K562 (cell line): ENCODE measurements around the gene SFMBT2. TPM values are rescaled to one million over a fixed set of nuclear protein-coding genes. Genes with fewer than 3 reads are reported as not detected.
A peak's percentile ranks its signal among the peaks of the same experiment; 100 is the strongest.

Experiments used
- BRD9 ChIP-seq: fragments of 450-650 bp; IDR thresholded peaks from 2 replicates; pipeline ENCODE4 v1.6.1; 2018; ENCODE audit warnings: low read depth; ENCODE audit not compliant: partially characterized antibody
- ETV1 ChIP-seq: fragments of 450-650 bp; conservative IDR thresholded peaks from 2 replicates; pipeline ENCODE4 v1.6.1; 2016; ENCODE audit warnings: missing genetic modification characterization, control low read depth, low read depth, missing compliant biosample characterization
- FOXK2 ChIP-seq, 2 experiments: fragments of 450-650 bp; IDR thresholded peaks in 1 of 2; conservative IDR thresholded peaks in 1 of 2; 2 replicates each; pipeline ENCODE4 v1.6.1; 2016; ENCODE audit warnings: low read depth in 2 of 2, mild to moderate bottlenecking in 1 of 2
- GATAD2B ChIP-seq: fragments of 450-650 bp; IDR thresholded peaks from 2 replicates; pipeline ENCODE4 v1.6.1; 2017; ENCODE audit warnings: mild to moderate bottlenecking, borderline replicate concordance
- HNRNPL ChIP-seq: fragments of 200-400 bp; formaldehyde crosslinking; IDR thresholded peaks from 2 replicates; pipeline ENCODE4 v1.6.1; 2017; ENCODE audit warnings: low read depth, mild to moderate bottlenecking, low read length
- HSF4 ChIP-seq: fragments of 250-450 bp; sonication (Bioruptor Pico); IDR thresholded peaks from 2 replicates; pipeline ENCODE4 v2.1.2; 2022; ENCODE audit warnings: mild to moderate bottlenecking, moderate library complexity, borderline replicate concordance
- MTA2 ChIP-seq: fragments of 450-650 bp; IDR thresholded peaks from 2 replicates; pipeline ENCODE4 v1.6.1; 2016; ENCODE audit warnings: low read depth
- NFXL1 ChIP-seq: fragments of 450-650 bp; formaldehyde crosslinking; IDR thresholded peaks from 2 replicates; pipeline ENCODE4 v1.4.0; 2021; ENCODE audit warnings: mild to moderate bottlenecking
- NR2F6 ChIP-seq: fragments of 450-650 bp; formaldehyde crosslinking; IDR thresholded peaks from 2 replicates; pipeline ENCODE4 v1.4.0; 2020; ENCODE audit warnings: mild to moderate bottlenecking
- PCBP1 ChIP-seq: fragments of 200-400 bp; formaldehyde crosslinking; IDR thresholded peaks from 2 replicates; pipeline ENCODE4 v1.6.1; 2018; ENCODE audit warnings: mild to moderate bottlenecking, low read depth, low read length; ENCODE audit not compliant: poor library complexity, severe bottlenecking
- PHB ChIP-seq: fragments of 250-450 bp; sonication (Bioruptor Pico); IDR thresholded peaks from 2 replicates; pipeline ENCODE4 v1.5.0; 2021
- RBBP5 ChIP-seq: fragments of 200-600 bp; sonication (generic); IDR thresholded peaks from 2 replicates; pipeline ENCODE4 v1.6.1; 2012; ENCODE audit warnings: borderline replicate concordance, mild to moderate bottlenecking, low read length, control low read depth, inconsistent platforms; ENCODE audit not compliant: insufficient read depth, poor library complexity, severe bottlenecking
- REST ChIP-seq, 2 experiments: fragments of 450-650 bp; formaldehyde crosslinking in 1 of 2; IDR thresholded peaks; 2 replicates each; pipeline versions ENCODE4 v1.4.0 to v1.6.1; 2014 to 2020; ENCODE audit warnings: mild to moderate bottlenecking in 2 of 2, borderline replicate concordance in 1 of 2, low read depth in 1 of 2
- SETDB1 ChIP-seq: IDR thresholded peaks from one replicate; pipeline ENCODE4 v1.6.1; 2012; ENCODE audit warnings: low read length, control low read depth, inconsistent platforms
- SMARCA4 ChIP-seq: fragments of 450-650 bp; IDR thresholded peaks from 2 replicates; pipeline ENCODE4 v1.6.1; 2016
- SNRNP70 ChIP-seq: fragments of 200-400 bp; formaldehyde crosslinking; optimal IDR thresholded peaks from 2 replicates; pipeline ENCODE3; 2017; ENCODE audit warnings: low read depth, low read length
- YBX1 ChIP-seq: fragments of 450-650 bp; IDR thresholded peaks from 2 replicates; pipeline ENCODE4 v1.7.1; 2016; ENCODE audit warnings: mild to moderate bottlenecking
- ZNF143 ChIP-seq: sonication (generic); formaldehyde crosslinking; IDR thresholded peaks from 2 replicates; pipeline ENCODE4 v1.9.0; 2022; ENCODE audit warnings: mild to moderate bottlenecking, missing genetic modification reagents
- ZNF324 ChIP-seq: fragments of 250-450 bp; sonication (Bioruptor Pico); IDR thresholded peaks from 2 replicates; pipeline ENCODE4 v1.4.0; 2020; ENCODE audit warnings: mild to moderate bottlenecking
- ZNF445 ChIP-seq: fragments of 250-450 bp; sonication (Bioruptor Pico); IDR thresholded peaks from 2 replicates; pipeline ENCODE4 v1.4.0; 2020; ENCODE audit warnings: low read depth, mild to moderate bottlenecking, moderate library complexity
- polyA plus RNA-seq, 8 experiments: library from polyadenylated mRNA; depleted of rRNA in 4 of 8; stranded (reverse) in 5 of 8; unstranded in 3 of 8; fragments of >200 nt; fragmentation: Nextera tagmentation in 2 of 8; fragmentation: Illumina TruSeq in 1 of 8; extraction: Ambion mirVana in 2 of 8; extraction: Trizol in 1 of 8; gene quantifications; 2 replicates each; pipeline versions ENCODE4 v1.2.1 to v1.2.3, GENCODE V29; 2011 to 2014; ENCODE audit warnings: inconsistent platforms in 1 of 8, missing spikeins in 1 of 8
- total RNA-seq, 7 experiments: library from RNA; depleted of rRNA in 6 of 7; stranded (reverse); fragments of >200 nt in 6 of 7; fragmentation: Illumina TruSeq in 2 of 7; extraction: Trizol in 2 of 7; gene quantifications; 2 replicates each; pipeline versions ENCODE4 v1.2.1 to v1.2.3, GENCODE V29; 2011 to 2021; ENCODE audit warnings: low replicate concordance in 1 of 7
- TF ChIP-seq, protein P1 (sequence below): sonication (generic); formaldehyde crosslinking; IDR thresholded peaks from 2 replicates; pipeline ENCODE4 v1.9.0; 2022; ENCODE audit warnings: mild to moderate bottlenecking, missing genetic modification reagents
- TF ChIP-seq, protein P2 (sequence below): fragments of 250-450 bp; sonication (Bioruptor Pico); IDR thresholded peaks from 2 replicates; pipeline ENCODE4 v1.8.0; 2022; ENCODE audit warnings: inconsistent platforms, mild to moderate bottlenecking, moderate library complexity, borderline replicate concordance

SFMBT2 gene
- total and polyA plus RNA-seq, 9 of the 15 experiments (the other 6 are each of a cell fraction or from before 2014, with no cell fraction given) = 1.2 to 13.6 (median 7.6) TPM

DNA sequence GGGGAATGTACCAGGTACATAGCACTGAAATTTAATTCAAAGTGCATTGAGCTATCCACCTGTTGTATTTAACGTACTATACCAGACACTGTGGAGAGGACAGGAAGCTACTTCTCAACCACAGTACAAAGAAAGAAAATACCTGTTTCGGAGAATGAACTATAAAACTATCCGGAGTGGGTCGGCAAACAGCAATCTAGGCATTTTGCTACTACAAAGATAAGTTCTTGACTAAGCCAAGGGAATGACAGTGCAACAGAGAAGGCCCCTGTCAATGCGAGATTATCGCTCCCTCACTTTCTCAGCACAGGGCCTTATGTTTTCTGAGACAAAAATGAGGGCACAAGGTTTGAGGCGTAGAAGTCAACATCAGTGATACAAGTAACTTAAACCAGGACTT is 27.4 kb downstream of the SFMBT2 start (continued):
- no peak for TF ChIP-seq REST (IDR thresholded peaks at IDR 0.05; ENCODE audit: borderline replicate concordance)
- no peak for TF ChIP-seq REST (CRISPR knock-in tag; IDR thresholded peaks at IDR 0.05; ENCODE audit: low read depth)
- no peak for TF ChIP-seq PHB (CRISPR knock-in tag)
- TF ChIP-seq ZNF445 (CRISPR knock-in tag) = no peak
- TF ChIP-seq MTA2 = peak; percentile 49
- TF ChIP-seq BRD9 = no peak
- TF ChIP-seq, protein P1, sequence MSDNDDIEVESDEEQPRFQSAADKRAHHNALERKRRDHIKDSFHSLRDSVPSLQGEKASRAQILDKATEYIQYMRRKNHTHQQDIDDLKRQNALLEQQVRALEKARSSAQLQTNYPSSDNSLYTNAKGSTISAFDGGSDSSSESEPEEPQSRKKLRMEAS (CRISPR knock-in tag) = no peak
- no peak for TF ChIP-seq RBBP5
- no peak; a peak in 1 of 4 replicates for TF ChIP-seq FOXK2 (conservative IDR thresholded peaks at IDR 0.05 in 1 of 2, IDR thresholded peaks at IDR 0.05 in 1 of 2; ENCODE audit: low read depth in 2 of 2)
- TF ChIP-seq PCBP1 = no peak
- no peak for TF ChIP-seq ZNF324 (CRISPR knock-in tag)
- TF ChIP-seq YBX1 = no peak
- TF ChIP-seq ZNF143 (CRISPR knock-in tag) = no peak
- no peak for TF ChIP-seq HNRNPL
- TF ChIP-seq NR2F6 = no peak
- TF ChIP-seq NFXL1 (CRISPR knock-in tag) = no peak
- no peak for TF ChIP-seq SNRNP70
- TF ChIP-seq ETV1 (tag) = no peak
- no peak for TF ChIP-seq SETDB1
- peak; percentile 85 for TF ChIP-seq SMARCA4
- no peak for TF ChIP-seq HSF4
- TF ChIP-seq, protein P2, sequence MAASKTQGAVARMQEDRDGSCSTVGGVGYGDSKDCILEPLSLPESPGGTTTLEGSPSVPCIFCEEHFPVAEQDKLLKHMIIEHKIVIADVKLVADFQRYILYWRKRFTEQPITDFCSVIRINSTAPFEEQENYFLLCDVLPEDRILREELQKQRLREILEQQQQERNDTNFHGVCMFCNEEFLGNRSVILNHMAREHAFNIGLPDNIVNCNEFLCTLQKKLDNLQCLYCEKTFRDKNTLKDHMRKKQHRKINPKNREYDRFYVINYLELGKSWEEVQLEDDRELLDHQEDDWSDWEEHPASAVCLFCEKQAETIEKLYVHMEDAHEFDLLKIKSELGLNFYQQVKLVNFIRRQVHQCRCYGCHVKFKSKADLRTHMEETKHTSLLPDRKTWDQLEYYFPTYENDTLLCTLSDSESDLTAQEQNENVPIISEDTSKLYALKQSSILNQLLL (CRISPR knock-in tag) = no peak
- TF ChIP-seq GATAD2B = no peak
